Head of caudate nucleus (tissue), 42 donors: ENCODE data around the gene SPRY4.

Experiments used
- DNase-seq, 42 donors: peaks; one replicate each; pipeline versions ENCODE4 v3.0.0 to v3.0.0-alpha.2; 2020 to 2021; ENCODE audit warnings: mixed read lengths in 7 of 42
- intact Hi-C: fragments of 100-400 bp; cut with DNase I; formaldehyde crosslinking; loops from one replicate; pipeline ENCODE4 v1.15.0; 2022

The SPRY4 gene

GRCh38 chr5:142317753-142318152 is 7.1 kb downstream of the SPRY4 start:
- no peak for DNase-seq
- intact Hi-C loops = no loop called here

- intact Hi-C loops = no loop called here
- DNase-seq = no peak
Measured at GRCh38 chr5:142317173-142317572, 7.6 kb downstream of the SPRY4 start.

GRCh38 chr5:142316681-142317080 is 8.1 kb downstream of the SPRY4 start:
- intact Hi-C loops = no loop called here
- no peak for DNase-seq

- no peak for DNase-seq
- intact Hi-C loops = no loop called here
Measured at GRCh38 chr5:142316051-142316450, 8.8 kb downstream of the SPRY4 start.

GRCh38 chr5:142315096-142315900 is 9.5 kb downstream of the SPRY4 start:
- DNase-seq = no peak
- intact Hi-C loops = no loop called here

GRCh38 chr5:142314606-142315005 is 10.2 kb downstream of the SPRY4 start:
- intact Hi-C loops = no loop called here
- no peak for DNase-seq

GRCh38 chr5:142314109-142314508 is 10.7 kb downstream of the SPRY4 start:
- intact Hi-C loops = no loop called here
- no peak for DNase-seq

GRCh38 chr5:142313682-142314081 is 11.1 kb downstream of the SPRY4 start:
- intact Hi-C loops = no loop called here
- no peak for DNase-seq

- no peak for DNase-seq
- intact Hi-C loops = no loop called here
Measured at GRCh38 chr5:142313275-142313674, 11.5 kb downstream of the SPRY4 start.

- no peak for DNase-seq
- intact Hi-C loops = no loop called here
Measured at GRCh38 chr5:142312399-142312798, 12.4 kb downstream of the SPRY4 start.

- intact Hi-C loops = no loop called here
Measured at GRCh38 chr5:142311725-142312124, 13.1 kb downstream of the SPRY4 start.

GRCh38 chr5:142310803-142311202 is 14.0 kb downstream of the SPRY4 start:
- DNase-seq = no peak
- intact Hi-C loops = no loop called here

More at GRCh38 chr5:142311725-142312124, 13.1 kb downstream of the SPRY4 start:
- DNase-seq = no peak

- intact Hi-C loops = no loop called here
- no peak for DNase-seq
Measured at GRCh38 chr5:142309747-142310318, 15.0 kb downstream of the SPRY4 start.

GRCh38 chr5:142308358-142308757 is 16.5 kb downstream of the SPRY4 start:
- intact Hi-C loops = no loop called here
- no peak for DNase-seq

- intact Hi-C loops = no loop called here
- no peak for DNase-seq
Measured at GRCh38 chr5:142307146-142307890, 17.5 kb downstream of the SPRY4 start.

GRCh38 chr5:142306077-142306502 is 18.7 kb downstream of the SPRY4 start:
- intact Hi-C loops = no loop called here
- no peak for DNase-seq

GRCh38 chr5:142305211-142305610 is 19.6 kb downstream of the SPRY4 start:
- no peak for DNase-seq
- intact Hi-C loops = no loop called here

- DNase-seq = no peak
- intact Hi-C loops = no loop called here
Measured at GRCh38 chr5:142304013-142304701, 20.7 kb downstream of the SPRY4 start.

GRCh38 chr5:142303565-142303964 is 21.3 kb downstream of the SPRY4 start:
- intact Hi-C loops = no loop called here
- DNase-seq = no peak

GRCh38 chr5:142301540-142301939 is 23.3 kb downstream of the SPRY4 start:
- intact Hi-C loops = no loop called here

More at GRCh38 chr5:142301540-142301939, 23.3 kb downstream of the SPRY4 start:
- no peak for DNase-seq
